Fibroblast of mammary gland (primary cell): Measurements from ENCODE around the gene RNPEPL1.

Source experiments
- DNase-seq: peaks from one replicate; pipeline ENCODE4 v3.0.0-alpha.2; 2010; ENCODE audit warnings: low read depth
- H3K4me3 ChIP-seq: 2 replicates; pipeline ENCODE4 v1.5.1; 2011; ENCODE audit warnings: low read depth, mild to moderate bottlenecking, low read length, moderate library complexity; ENCODE audit not compliant: control insufficient read depth
- CTCF ChIP-seq: conservative IDR thresholded peaks from 2 replicates; pipeline ENCODE4 v1.5.1; 2011; ENCODE audit warnings: low read depth, low read length, inconsistent platforms; ENCODE audit not compliant: control insufficient read depth, insufficient read depth

RNPEPL1 gene

GRCh38 chr2:240574386-240575100, 6.3 kb downstream of the RNPEPL1 start:
- H3K4me3 ChIP-seq, result no peak overlapping the region
- no peak for DNase-seq
- TF ChIP-seq CTCF, result no peak

- DNase-seq, result no peak
- TF ChIP-seq CTCF, result no peak
- no peak overlapping the region for H3K4me3 ChIP-seq
These were observed 7.0 kb downstream of the RNPEPL1 start for GRCh38 chr2:240575101-240575965.

DNA sequence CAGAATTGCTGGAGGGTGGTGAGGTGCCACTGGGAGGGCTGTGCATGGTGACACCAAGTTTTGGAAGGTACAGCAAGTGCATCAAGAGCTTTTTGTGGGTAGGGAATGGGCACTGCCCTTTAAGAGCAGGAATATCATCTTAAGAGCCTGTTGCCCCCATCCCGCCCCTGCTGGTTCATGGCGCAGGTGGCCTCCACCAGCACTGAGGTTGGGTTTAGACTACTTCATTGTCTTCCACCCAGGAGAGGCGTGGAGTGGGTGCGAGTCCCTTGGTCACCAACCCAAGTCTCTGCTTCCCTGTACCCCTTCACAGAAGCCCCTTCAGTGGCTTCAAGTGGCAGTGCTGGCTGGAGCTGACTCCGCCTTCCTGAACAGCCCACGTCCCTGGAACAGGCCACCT, 7.8 kb downstream of the RNPEPL1 start:
- TF ChIP-seq CTCF, result no peak
- no peak overlapping the region for H3K4me3 ChIP-seq
- no peak for DNase-seq

DNA sequence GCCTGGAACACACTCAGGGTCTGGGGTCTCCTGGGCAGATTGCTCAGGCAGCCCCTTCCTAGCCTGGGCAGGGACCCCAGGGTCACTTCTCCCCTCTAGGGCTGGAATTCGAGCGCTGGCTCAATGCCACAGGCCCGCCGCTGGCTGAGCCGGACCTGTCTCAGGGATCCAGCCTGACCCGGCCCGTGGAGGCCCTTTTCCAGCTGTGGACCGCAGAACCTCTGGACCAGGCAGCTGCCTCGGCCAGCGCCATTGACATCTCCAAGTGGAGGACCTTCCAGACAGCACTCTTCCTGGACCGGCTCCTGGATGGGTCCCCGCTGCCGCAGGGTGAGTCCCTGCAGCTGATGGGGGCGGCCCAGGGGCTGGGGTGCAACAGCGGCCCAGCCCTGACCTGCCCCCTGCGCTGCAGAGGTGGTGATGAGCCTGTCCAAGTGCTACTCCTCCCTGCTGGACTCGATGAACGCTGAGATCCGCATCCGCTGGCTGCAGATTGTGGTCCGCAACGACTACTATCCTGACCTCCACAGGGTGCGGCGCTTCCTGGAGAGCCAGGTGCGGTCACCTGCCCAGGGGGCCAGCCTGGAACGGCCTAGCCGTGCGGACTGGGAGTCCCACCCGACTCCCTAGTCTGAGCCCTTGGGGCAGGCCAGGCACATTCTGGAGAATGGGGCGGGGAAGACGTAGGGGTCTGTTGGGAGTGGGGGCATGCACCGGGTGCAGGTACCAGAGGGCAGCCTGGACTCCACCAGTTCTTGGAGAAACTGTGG, 8.3 kb downstream of the RNPEPL1 start:
- DNase-seq, result no peak
- no peak for TF ChIP-seq CTCF
- no peak overlapping the region for H3K4me3 ChIP-seq

DNA sequence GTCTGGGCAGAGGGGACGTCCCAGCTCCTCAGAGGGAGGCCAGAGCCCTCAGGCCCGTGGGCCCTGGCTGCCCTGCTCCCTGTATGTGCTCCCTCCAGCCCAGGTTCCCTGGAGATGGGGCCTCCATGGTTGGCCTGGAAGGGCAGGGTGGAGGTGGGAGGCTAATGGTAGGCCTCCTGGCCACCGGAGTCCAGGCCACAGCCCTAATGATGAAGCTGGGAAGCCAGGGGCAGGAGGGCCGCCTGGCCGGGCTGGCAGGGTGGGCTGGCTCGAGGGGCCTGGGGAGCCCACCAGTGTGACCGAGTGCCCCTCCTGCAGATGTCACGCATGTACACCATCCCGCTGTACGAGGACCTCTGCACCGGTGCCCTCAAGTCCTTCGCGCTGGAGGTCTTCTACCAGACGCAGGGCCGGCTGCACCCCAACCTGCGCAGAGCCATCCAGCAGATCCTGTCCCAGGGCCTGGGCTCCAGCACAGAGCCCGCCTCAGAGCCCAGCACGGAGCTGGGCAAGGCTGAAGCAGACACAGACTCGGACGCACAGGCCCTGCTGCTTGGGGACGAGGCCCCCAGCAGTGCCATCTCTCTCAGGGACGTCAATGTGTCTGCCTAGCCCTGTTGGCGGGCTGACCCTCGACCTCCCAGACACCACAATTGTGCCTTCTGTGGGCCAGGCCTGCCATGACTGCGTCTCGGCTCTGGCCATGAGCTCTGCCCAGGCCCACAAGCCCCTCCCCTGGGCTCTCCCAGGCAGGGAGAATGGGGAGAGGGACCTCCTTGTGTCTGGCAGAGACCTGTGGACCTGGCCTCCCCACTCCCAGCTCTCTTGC, 9.2 kb downstream of the RNPEPL1 start:
- no peak overlapping the region for H3K4me3 ChIP-seq
- DNase-seq, result no peak
- TF ChIP-seq CTCF, result no peak

- no peak for TF ChIP-seq CTCF
These were observed 9.8 kb downstream of the RNPEPL1 start for GRCh38 chr2:240578110-240578450.

More at GRCh38 chr2:240578110-240578450, 9.8 kb downstream of the RNPEPL1 start:
- H3K4me3 ChIP-seq, result no peak overlapping the region
- DNase-seq, result no peak
